Activated CD4-positive, CD25-positive, alpha-beta regulatory T cell treated with anti-CD3 and anti-CD28 coated beads, Interleukin-2, amount 50 U/mL, for 72 hours (primary cell): ENCODE data around the gene PRDM12.

ENCODE experiments used
- DNase-seq: peaks from one replicate; pipeline ENCODE4 v3.0.0; 2021

The PRDM12 gene

DNA sequence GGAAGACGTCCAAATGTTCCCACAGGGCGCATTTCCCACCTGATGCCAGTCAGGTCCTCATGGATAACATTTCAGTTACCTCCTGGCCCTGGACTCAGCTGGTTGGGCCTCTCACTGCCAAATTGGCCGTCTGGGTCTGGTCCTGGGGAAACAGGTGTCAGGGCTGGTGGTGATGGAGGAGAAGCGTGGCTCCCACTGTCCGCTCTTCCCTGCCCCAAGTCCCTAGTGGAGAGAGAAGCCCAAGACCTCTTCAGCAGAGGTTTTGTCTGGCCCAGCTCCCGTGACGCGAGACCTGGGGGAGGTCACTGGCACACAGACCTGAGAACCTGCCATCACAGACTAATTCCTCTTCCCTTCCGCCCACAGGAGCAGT, 27.8 kb upstream of the PRDM12 start:
- no peak for DNase-seq

DNA sequence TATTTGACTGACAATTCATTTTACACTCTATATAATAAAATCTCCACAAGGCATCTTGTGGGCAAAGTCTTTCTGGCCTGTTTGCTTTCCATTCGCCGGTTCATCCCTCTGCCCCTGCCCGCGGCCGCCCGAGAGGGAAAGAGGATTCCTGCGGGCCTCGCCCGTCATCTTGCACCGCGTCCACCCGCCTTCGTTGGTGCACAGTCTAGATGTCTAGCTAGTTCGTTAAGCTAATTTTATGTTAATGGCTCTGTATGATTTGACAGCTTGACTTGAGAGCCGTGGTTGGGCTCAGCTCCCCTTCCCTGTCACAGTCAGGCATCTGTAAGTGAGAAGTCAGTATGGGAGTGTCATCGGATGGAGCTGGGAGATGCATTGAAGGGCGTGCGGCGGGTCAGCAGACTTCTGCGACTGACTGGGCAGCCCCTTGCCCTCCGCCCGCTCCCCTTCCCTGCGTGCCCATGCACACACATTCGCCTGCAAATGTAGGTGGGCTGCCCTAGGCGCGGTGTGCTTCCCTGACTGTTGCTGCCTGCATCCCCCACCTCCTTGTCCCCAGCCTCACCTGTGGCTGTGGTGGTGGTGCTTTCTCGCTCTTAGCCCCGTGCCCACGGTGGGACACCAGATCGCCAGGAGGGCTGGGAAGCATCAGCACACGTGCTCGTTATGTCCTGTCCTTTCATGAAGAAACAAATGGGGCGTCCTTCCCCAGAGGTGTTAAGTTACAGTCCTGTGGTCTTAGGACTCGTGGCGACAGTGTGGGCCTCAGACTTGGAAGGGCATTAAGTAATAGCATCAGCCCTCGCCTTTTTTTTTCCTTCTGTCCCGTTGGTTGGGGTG, 25.9 kb upstream of the PRDM12 start:
- no peak for DNase-seq

DNA sequence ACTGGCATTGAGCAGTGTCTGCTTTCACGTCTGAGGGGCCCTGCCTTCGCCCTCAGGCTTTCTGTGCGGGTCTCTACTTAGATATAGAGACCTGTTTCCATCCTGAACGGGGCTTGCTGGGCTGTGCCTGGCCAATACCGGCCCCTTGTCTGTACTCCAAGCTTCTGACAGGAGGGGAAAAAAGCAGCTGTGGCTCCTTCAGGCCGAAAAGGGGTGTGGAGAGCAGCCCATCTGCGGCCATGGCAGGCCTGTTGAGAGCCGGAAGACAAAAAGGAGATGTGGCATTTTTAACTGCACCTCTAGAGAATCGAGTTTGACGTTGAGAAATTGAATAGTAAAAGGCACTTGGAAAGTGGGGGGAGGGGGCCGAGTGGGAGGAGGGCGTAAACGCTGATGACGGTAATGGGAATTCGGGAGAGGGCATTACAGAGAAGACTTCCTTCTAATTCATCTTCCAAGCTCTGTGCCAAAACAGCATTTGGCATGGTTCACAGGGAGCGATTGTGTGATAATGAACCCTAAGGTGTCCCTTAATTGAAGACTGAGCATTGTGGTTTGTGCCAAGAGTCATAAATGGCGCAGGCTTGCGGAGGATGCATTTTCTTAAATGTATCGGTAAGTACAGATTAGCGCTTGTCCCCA, 25.1 kb upstream of the PRDM12 start:
- DNase-seq: no peak

DNA sequence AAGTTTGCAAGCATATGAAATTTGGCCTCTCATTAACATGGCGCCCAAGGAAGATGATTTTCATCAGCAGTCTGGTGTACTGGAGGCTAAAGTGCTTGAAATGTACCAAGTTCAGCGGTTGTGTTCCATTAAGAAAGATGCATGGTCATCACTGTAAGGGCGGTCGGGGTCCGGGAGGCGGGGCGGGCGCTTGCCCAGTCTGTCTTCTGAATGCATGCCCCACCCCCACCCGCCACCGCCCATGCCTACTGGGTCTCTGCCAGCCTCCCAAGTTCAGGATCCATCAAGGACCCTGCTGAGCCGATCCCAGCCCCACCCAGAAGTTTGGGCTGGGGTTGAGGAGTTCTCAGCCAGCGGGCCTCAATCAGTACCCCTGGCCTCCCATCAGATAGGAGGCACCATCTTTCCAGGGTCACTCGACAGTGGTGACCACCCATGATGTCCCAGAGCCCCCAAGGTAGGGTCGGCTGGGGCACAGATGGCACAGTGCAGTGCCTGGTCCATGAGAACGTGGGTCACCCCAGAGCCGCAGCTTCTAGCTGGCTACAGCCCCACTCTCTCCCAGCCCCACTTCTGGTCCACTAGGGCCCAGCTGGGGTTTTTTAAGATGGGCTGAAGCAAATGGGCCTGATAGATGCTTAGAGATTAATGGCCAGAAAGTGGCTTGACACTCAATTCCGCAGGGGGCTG, 24.4 kb upstream of the PRDM12 start:
- no peak for DNase-seq

DNA sequence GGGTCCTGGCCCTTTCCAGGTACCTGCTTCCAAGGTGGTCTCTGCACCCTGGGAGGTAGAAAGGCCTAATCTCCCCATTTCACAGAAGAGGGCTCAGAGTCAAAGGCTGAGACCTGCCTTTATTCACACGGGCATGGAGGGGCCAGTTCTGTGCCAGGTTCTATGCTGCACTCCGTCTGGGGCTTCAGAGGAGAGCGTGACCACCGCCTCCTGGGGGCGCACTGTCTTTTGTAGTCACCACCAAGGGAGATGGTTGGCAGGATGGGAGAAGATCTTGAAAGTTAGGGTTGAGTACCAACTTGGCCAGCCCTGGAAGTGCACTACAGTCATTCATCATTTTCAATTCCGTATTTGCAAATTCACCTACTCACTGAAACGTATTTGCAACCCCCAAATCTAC, 23.7 kb upstream of the PRDM12 start:
- DNase-seq: no peak

DNA sequence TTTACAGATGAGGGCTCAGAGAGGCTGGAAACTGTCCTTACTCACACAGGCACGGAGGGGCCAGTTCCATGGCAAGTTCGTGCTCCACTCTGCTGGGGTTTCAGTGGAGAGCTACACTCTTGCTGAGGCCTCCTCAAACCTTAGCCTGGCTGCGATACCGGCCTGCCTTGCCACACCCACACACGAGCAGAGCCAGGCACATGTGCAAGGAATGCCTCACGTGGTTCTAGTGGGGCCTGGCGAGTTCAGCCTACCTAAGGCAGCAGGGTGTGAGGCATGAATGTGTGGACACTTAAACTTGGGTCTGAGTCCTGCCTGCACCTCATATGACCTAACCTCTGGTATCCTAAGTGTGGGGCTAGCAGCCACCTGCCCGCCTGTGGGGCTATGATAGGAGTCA, 21.5 kb upstream of the PRDM12 start:
- DNase-seq: no peak

DNA sequence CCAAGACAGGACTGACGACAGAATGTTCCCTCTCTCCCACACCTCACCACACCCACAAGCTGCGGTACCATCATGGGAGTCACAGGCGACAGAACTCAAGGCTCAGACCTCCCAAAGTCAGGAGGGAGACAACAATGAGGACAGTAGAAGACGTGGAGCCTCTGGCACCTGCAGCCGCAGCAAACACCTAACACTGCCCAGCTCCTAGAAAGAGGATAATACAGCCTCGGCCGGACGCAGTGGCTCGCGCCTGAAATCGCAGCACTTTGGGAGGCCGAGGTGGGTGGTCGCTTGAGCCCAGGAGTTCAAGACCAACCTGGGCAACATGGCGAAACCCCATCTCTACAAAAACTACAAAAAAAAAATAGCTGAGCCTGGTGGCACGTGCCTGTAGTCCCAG, 13.2 kb upstream of the PRDM12 start:
- no peak for DNase-seq

DNA sequence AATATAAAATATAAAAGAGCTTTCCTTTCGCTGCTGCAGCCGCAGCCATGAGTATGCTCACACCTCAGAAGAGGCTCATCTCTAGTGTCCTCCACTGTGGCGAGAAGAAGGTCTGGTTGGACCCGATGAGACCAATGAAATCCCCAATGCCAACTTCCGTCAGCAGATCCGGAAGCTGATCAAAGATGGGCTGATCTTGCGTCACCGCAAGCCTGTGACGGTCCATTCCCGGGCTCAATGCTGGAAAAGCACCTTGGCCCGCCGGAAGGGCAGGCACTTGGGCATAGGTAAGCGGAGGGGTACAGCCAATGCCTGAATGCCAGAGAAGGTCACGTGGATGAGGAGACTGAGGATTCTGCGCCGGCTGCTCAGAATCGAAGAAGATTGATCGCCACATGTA, 12.6 kb upstream of the PRDM12 start:
- no peak for DNase-seq

DNA sequence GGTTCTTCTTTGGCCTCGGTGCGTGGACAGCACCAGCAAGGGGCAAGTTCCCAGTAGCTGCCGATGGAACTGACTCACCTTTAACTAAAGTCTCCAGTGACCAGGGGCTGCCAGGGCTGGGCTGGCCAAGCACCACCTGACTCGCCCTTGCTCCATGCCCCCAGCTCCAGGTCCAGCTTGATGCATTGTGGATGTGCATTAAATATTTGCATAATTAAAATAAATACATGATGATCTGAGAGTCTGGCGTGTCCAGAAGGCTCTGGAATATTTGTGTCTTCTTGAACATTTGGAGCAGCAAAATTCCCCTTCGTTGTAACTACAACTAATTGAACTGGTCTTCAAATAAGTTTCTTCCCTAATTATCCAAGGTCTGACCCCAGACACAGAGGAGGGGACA, 9.5 kb upstream of the PRDM12 start:
- no peak for DNase-seq

DNA sequence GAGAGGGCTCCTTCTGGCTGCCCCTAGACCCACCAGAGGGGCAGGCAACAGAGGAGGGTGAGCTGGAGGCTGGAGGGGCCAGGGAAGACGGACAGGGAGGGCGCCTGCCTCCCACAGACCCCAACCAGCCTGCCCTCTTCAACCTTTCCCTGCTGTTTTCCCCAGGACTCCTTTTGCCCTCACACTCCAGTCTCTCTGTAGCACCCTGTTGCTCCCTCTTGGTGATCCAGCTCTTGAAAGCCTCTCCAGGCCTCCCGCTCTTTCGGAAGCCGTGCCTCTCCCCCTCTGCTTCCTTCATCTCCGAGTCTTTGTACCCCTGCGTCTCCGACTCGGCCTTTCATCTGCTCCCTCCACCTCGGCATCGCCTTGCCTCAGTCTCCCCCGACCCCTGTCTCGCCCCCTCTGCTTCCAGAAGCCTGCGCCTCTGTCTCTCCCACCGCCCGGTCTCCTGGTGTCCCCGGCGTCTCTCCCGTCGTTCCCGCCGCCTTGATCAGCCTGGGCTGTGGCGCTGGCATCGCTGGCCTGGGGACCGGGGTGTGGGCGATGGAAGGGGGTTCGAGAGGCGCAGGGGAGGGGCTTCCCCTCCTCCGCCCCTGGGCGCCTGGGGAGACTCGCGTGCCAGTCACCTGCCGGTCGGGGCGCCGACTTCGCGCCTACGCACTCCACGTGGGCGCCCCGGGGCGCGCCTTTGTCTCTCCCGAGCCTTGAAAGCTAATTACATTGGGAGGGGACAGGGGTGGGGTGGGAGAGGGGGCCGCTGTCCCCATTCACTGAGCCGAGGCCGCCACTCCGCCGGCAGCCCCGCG, 5.3 kb upstream of the PRDM12 start:
- no peak for DNase-seq

DNA sequence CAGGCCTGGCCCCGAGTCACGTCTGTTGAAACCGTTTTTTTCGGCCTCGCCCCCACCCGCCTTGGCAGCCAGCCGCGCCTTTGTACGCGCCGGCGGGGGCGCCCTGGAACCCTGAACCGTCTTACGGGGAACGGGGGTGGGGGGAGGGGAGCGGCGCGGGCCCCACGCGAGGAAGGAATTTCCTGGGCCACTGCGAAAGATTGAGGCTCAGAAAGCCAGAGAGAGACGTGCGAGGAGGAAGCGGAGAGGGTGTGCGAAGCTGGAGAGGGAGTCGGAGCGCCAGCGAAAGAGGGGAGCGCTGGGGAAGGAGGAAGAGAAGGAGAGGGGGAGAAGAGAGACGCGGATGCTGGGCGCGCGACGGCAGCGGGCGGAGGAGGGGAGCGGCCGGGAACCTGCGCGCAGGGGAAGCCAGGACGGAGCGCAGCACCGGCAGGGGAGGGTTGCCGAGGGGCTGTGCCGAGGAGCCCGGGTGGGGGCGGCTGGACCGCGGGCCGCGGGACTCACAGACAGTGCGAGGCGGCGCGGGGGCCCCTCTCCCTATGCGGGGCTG, 4.6 kb upstream of the PRDM12 start:
- DNase-seq: no peak

DNA sequence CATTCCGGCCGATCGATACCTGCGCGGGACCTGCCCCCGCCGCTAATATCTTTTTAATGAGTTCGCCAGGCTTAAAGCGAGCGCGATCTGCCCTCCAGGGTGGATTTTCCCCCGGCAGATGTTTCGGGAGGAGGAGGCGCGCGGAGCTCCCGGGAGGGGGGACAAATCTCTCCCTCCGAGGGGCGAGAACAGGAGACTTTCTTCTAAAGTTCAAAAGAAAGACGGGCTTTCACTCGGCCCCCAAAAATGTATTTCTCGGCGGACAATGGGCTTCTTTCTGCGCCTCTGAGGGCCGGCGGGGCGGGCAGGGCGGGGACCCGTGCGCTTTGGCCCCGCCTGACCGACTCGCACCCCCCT, 4.1 kb upstream of the PRDM12 start:
- no peak for DNase-seq

DNA sequence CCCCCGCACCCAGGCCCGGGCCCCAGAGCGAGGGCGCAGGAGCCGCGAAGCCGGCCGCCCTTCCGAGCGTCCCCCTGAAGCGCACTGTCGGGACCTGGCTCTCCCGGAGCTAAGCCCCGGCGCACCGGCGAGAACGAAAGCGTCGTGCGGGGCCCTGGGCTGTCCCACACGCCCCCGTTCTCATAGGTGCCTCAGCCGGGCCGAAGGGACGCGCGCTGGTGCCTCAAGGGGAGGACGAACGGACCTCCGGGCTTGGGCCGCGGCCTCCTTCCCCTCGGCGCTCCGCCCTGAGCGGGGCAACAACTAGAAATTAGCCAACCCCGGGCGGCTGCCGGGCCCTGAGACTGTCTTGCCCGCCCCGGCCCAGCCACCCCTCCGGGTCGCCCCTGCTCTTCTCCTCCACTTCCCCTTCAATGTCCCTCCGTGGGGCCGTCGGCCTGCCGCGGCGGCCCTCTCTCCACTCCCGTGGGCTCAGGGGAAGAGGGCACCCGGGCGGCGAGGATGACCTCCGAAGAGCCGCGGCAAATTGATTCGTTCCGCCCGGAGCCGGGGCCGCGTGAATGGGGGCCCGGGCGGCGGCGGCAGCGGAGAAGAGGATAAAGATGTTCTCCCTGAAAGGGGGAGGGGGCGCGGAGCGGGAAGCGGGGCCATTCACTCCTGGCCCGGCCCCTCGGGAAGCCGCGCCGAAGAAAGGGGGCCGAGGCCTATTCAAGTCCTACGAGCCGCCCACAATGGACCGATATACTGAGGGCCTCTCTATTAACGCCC, 3.5 kb upstream of the PRDM12 start:
- DNase-seq: no peak

DNA sequence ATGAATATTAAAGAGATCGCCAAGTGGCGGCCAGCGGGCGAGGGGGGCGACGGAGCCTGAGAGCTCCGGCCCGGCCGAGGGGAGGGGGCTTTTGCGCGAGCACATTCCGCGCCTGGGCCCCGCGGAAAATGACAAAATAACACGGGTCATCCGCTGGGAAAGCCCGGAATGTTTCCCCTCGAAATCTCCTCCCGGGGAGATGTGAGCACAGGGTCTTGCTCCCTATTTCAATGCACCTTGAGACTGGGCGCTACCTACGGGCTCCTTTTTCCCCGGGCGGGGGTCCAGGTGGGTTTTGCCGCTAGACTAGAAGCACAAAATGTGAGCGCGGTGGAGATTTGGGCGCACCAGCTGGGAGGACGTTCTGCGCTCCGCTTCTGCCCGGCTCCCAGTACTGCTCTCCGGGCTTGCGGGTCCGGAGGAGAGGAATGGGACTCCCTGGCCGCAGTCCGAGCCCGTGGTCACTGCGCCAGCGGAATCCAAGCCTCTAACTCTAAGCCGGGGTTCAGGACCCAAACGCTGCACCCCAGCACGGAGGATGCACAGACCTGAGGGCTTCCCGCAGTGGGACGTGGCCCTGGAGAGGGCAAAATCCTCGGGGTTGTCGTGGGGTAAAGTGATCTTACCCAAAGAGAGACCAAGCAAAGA, 2.8 kb upstream of the PRDM12 start:
- no peak for DNase-seq

DNA sequence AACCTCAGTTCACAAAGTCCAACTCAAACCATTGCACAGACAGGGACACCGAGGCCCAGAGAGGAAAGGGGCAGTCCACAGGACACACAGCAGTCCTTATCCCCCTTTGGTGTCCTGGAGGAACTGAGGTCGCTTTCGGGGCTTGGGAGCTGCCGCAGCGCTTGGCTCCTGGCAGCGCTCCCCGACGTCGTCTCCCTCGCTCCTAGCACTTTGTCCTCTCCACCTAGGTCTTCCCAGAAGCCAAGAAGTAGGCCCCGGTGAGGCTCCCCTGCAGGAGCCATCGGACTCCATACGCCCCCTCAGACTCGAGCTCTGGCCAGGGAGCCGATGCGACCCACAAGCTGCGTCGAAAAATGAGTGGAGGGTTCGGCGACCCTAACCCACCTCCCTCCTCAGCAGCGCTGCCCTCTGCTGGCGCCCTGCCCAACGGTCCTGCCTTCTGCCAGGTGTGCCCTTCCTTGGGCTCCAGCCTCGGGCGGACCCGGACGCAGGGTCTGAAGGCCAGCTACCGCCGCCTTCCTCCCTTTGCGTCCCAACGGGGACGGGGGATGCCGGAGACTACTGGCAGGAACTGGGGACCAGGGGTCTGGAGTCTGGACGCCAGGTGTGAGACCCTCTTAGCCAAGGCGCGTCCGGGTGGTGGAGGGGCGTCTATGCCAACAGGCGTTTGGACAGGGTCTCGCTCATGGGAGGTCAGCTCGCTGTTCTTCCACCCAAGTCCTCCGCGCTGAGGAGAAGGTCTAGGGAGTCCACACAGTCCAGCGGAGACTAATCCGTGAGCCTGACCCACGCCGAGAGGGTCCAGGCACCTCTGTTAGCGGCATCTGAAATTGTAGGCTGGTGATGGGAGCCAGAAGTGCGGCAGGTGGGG, 2.1 kb upstream of the PRDM12 start:
- no peak for DNase-seq

DNA sequence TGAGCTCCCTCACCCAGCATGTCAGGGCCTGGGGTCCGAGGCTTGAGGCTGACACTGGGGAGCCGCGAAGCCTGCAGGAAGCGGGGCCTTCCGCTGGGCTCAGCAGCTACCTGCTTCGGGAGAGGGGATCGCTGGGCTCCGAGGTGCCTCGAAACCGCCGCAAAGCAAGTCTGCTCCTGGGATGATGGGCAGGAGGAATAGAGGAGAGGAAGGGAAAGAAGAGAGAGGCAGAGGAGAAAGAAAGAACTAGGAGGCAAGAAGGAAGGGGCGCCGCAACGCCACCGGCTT, 1.5 kb upstream of the PRDM12 start:
- DNase-seq: no peak

DNA sequence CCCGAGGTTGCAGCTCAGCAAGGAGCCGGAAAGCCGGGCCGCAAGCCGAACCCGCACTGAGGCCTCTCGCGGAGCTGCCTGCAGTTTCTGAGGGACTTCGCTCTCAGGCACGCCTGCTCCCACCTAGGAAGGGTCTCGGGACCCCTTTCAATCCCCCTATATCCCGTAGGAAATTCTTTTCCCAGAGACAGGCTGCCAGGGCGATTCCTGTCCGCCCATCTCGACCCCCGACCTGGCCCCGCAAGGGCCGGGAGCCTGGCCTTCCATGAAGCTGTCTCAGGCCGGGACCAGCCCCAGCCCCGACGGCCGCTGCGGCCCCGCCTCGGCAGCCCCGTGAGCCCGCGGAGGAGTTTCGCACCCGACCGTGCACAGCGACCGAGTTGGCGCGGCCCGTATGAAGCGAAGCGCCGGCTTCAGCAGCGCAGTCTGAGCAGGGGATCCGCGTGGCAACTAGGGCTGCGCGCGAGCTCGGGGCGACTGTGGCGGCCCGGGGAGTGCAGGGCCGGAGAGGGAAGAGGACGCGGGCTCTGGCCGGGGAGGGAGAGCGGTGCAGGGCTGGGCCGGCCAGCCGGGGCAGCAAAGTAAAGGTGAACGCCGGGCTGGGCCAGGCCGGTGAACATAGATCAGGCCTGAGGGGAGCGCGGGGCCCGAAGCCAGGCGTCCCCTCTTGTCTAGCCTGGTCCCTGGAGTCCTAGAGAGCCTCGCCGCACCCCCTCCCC, 977 bp upstream of the PRDM12 start:
- no peak for DNase-seq

DNA sequence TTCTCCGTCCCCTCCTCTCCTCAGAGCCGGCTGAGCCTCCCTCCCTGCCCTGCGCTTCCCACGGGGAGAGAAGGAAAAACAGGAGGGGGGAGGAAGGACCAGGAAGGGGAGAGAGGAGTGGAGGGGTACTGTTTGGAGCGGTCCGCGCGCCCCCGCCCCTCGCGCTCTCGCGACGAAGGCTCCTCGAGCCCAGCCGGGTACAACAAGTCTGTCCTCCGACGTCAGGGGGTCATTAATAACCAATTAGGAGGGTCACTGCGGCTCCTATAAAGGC, 480 bp upstream of the PRDM12 start:
- no peak for DNase-seq

DNA sequence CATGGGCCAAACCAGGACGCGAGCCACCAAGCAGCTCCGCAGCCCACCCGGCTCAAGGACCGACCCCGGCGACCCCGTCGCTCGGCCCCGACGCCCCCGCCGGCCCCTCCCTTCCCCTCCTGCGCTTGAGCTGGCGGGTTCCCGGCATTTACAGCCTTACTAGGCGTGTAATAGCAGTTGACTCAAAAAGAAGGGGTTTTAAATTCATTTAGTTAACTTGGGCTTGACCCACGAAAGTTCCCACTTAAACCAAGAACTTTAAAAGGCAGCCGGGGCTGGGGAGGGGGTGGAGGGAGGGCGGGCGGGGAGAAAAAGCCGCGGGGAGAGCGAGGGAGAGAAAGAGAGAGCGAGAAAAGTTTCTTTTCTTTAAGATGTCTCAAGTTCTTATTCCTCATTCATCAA, 636 bp downstream of the PRDM12 start:
- no peak for DNase-seq
